Fibroblast of lung (primary cell): ENCODE measurements around the gene DHX35. TPM values are rescaled to one million over a fixed set of nuclear protein-coding genes. Genes with fewer than 3 reads are reported as not detected.

Experiments
- DNase-seq, 2 donors: peaks; one replicate each; pipeline versions ENCODE4 v3.0.0 to v3.0.0-alpha.2; 2010; ENCODE audit warnings: low read depth in 2 of 2
- H2AFZ ChIP-seq: 2 replicates; pipeline ENCODE4 v1.5.1; 2012; ENCODE audit warnings: low read length, control low read depth, inconsistent platforms
- H3K27ac ChIP-seq: 2 replicates; pipeline ENCODE4 v1.5.1; 2011; ENCODE audit warnings: low read length, control low read depth; ENCODE audit not compliant: insufficient read depth
- H3K27me3 ChIP-seq: 2 replicates; pipeline ENCODE4 v1.5.1; 2011; ENCODE audit warnings: mild to moderate bottlenecking, low read length; ENCODE audit not compliant: control insufficient read depth, insufficient read depth
- H3K36me3 ChIP-seq: 2 replicates; pipeline ENCODE4 v1.5.1; 2011; ENCODE audit warnings: low read length; ENCODE audit not compliant: control insufficient read depth, insufficient read depth
- H3K4me1 ChIP-seq: 2 replicates; pipeline ENCODE4 v1.5.1; 2011; ENCODE audit warnings: low read length; ENCODE audit not compliant: control insufficient read depth, insufficient read depth; ENCODE audit errors: extremely low read depth
- H3K4me2 ChIP-seq: 2 replicates; pipeline ENCODE4 v1.5.1; 2011; ENCODE audit warnings: low read length, control low read depth; ENCODE audit not compliant: insufficient read depth; ENCODE audit errors: extremely low read depth
- H3K4me3 ChIP-seq, 4 experiments: fragments of 200-600 bp in 1 of 4; sonication (generic) in 1 of 4; replicated peaks in 1 of 4; 2 replicates each; pipeline ENCODE4 v1.5.1; 2011 to 2016; ENCODE audit warnings: low read length in 4 of 4, low read depth in 3 of 4, mild to moderate bottlenecking in 3 of 4, control low read depth in 2 of 4, inconsistent platforms in 1 of 4, mixed read lengths in 1 of 4; ENCODE audit not compliant: insufficient read depth in 1 of 4; ENCODE audit errors: control extremely low read depth in 1 of 4
- H3K79me2 ChIP-seq: 2 replicates; pipeline ENCODE4 v1.5.1; 2012; ENCODE audit warnings: mild to moderate bottlenecking, low read length, inconsistent platforms; ENCODE audit not compliant: control insufficient read depth, insufficient read depth
- H3K9ac ChIP-seq: 2 replicates; pipeline ENCODE4 v1.5.1; 2011; ENCODE audit warnings: mild to moderate bottlenecking, low read length, control low read depth; ENCODE audit not compliant: insufficient read depth
- H3K9me3 ChIP-seq: 2 replicates; pipeline ENCODE4 v1.5.1; 2012; ENCODE audit warnings: low read depth, low read length; ENCODE audit not compliant: control insufficient read depth, insufficient read depth
- H4K20me1 ChIP-seq: 2 replicates; pipeline ENCODE4 v1.5.1; 2011; ENCODE audit warnings: low read length; ENCODE audit not compliant: control insufficient read depth, insufficient read depth; ENCODE audit errors: extremely low read depth
- CTCF ChIP-seq, 2 donors: IDR thresholded peaks in 1 of 2; conservative IDR thresholded peaks in 1 of 2; 1 replicate in 1 of 2; 2 replicates in 1 of 2; pipeline ENCODE4 v1.5.1; 2011 to 2012; ENCODE audit warnings: low read length in 2 of 2, control low read depth in 1 of 2, inconsistent platforms in 1 of 2, low read depth in 1 of 2, mild to moderate bottlenecking in 1 of 2
- EZH2 ChIP-seq: IDR thresholded peaks from 2 replicates; pipeline ENCODE4 v1.5.1; 2012; ENCODE audit warnings: low read length, control low read depth, mild to moderate bottlenecking; ENCODE audit errors: missing control alignments
- polyA plus RNA-seq, 2 donors: library from polyadenylated mRNA; depleted of rRNA in 1 of 2; stranded (reverse) in 1 of 2; unstranded in 1 of 2; fragments of >200 nt; gene quantifications; 2 replicates each; pipeline ENCODE4 v1.2.1, GENCODE V29; 2011 to 2012; ENCODE audit warnings: missing spikeins in 1 of 2
- total RNA-seq: library from RNA; depleted of rRNA; stranded (reverse); fragments of >200 nt; gene quantifications from 2 replicates; pipeline ENCODE4 v1.2.1, GENCODE V29; 2014

DHX35 gene
- total and polyA plus RNA-seq, 2 donors (not counting 1 experiment from before 2014, with no cell fraction given) = 11.4 to 12.1 TPM

- no peaks in the 10 kb centered on the region for H3K4me1 ChIP-seq
- no peaks in the 10 kb centered on the region for H3K27me3 ChIP-seq
- TF ChIP-seq CTCF (conservative IDR thresholded peaks at IDR 0.05 in 1 of 2, IDR thresholded peaks at IDR 0.05 in 1 of 2; ENCODE audit: low read depth in 1 of 2, low read length in 2 of 2) (no peak), EZH2 (no peak)
- DNase-seq = no peak
- peaks cover 16% of the 10 kb centered on the region for H3K36me3 ChIP-seq
- H3K79me2 ChIP-seq = no peaks in the 10 kb centered on the region
- no peaks in the 10 kb centered on the region for H4K20me1 ChIP-seq
- no peak overlapping the region for H3K4me2 ChIP-seq
- no peak overlapping the region for H3K4me3 ChIP-seq
- no peak overlapping the region for H2AFZ ChIP-seq
- no peak overlapping the region for H3K27ac ChIP-seq
- no peaks in the 10 kb centered on the region for H3K9me3 ChIP-seq
- H3K9ac ChIP-seq = no peak overlapping the region
These were observed 63.7 kb downstream of the DHX35 start for GRCh38 chr20:39025883-39026282.

GRCh38 chr20:39029364-39029763, 67.2 kb downstream of the DHX35 start:
- Histone ChIP-seq H3K36me3 (peaks cover 6% of the 10 kb centered on the region), H3K4me1 (no peaks in the 10 kb centered on the region), H3K79me2 (no peaks in the 10 kb centered on the region), H4K20me1 (no peaks in the 10 kb centered on the region), H3K9ac (no peak overlapping the region), H3K4me2 (no peak overlapping the region), H3K4me3 (no peak overlapping the region), H3K9me3 (no peaks in the 10 kb centered on the region), H3K27me3 (no peaks in the 10 kb centered on the region), H2AFZ (no peak overlapping the region), H3K27ac (no peak overlapping the region)
- TF ChIP-seq EZH2 (no peak), CTCF (conservative IDR thresholded peaks at IDR 0.05 in 1 of 2, IDR thresholded peaks at IDR 0.05 in 1 of 2; ENCODE audit: low read depth in 1 of 2, low read length in 2 of 2) (no peak)
- DNase-seq = no peak

- H3K4me1 ChIP-seq = peaks cover 8% of the 10 kb centered on the region
- no peaks in the 10 kb centered on the region for H3K9me3 ChIP-seq
- TF ChIP-seq EZH2 (no peak), CTCF (conservative IDR thresholded peaks at IDR 0.05 in 1 of 2, IDR thresholded peaks at IDR 0.05 in 1 of 2; ENCODE audit: low read depth in 1 of 2, low read length in 2 of 2) (no peak)
- no peaks in the 10 kb centered on the region for H3K27me3 ChIP-seq
- H3K4me3 ChIP-seq = no peak overlapping the region
- no peaks in the 10 kb centered on the region for H3K36me3 ChIP-seq
- no peak overlapping the region for H2AFZ ChIP-seq
- no peak overlapping the region for H3K9ac ChIP-seq
- no peak for DNase-seq
- H3K4me2 ChIP-seq = no peak overlapping the region
- H3K79me2 ChIP-seq = no peaks in the 10 kb centered on the region
- H4K20me1 ChIP-seq = no peaks in the 10 kb centered on the region
- H3K27ac ChIP-seq = no peak overlapping the region
These were observed 70.9 kb downstream of the DHX35 start for GRCh38 chr20:39032997-39033396.
